GM23338 (cell line): ENCODE measurements around the gene SYNRG. TPM values are rescaled to one million over a fixed set of nuclear protein-coding genes. Genes with fewer than 3 reads are reported as not detected.

Experiments used
- ATAC-seq: fragments of 200-7000 bp; cut with Tn5 transposase; 3 replicates; pipeline ENCODE4 v1.9.1; 2020
- DNase-seq: peaks from one replicate; pipeline ENCODE4 v3.0.0-alpha.2; 2015; ENCODE audit warnings: low spot score
- H2AFZ ChIP-seq: fragments of 200-600 bp; sonication (generic); 2 replicates; pipeline ENCODE4 v1.8.0; 2016; ENCODE audit warnings: antibody characterized with exemption, mild to moderate bottlenecking, moderate library complexity
- H3F3A ChIP-seq: fragments of 200-600 bp; sonication (generic); replicated peaks from 2 replicates; pipeline ENCODE4 v1.8.0; 2017; ENCODE audit warnings: antibody characterized with exemption, mixed run types, low read depth
- H3K27ac ChIP-seq: fragments of 200-600 bp; sonication (generic); 2 replicates; pipeline ENCODE4 v1.6.1; 2016; ENCODE audit warnings: low read depth
- H3K27me3 ChIP-seq: fragments of 200-600 bp; sonication (generic); 2 replicates; pipeline ENCODE4 v1.8.0; 2016; ENCODE audit warnings: mild to moderate bottlenecking, mixed run types, moderate library complexity; ENCODE audit not compliant: insufficient read depth
- H3K36me3 ChIP-seq: fragments of 200-600 bp; sonication (generic); 2 replicates; pipeline ENCODE4 v1.8.0; 2016; ENCODE audit warnings: mild to moderate bottlenecking; ENCODE audit not compliant: insufficient read depth
- H3K4me1 ChIP-seq: fragments of 200-600 bp; sonication (generic); 2 replicates; pipeline ENCODE4 v1.8.0; 2016; ENCODE audit warnings: mild to moderate bottlenecking, moderate library complexity; ENCODE audit not compliant: insufficient read depth
- H3K4me2 ChIP-seq: fragments of 200-600 bp; sonication (generic); 2 replicates; pipeline ENCODE4 v1.7.1; 2017; ENCODE audit warnings: mixed run types
- H3K4me3 ChIP-seq: fragments of 200-600 bp; sonication (generic); 2 replicates; pipeline ENCODE4 v1.6.1; 2016; ENCODE audit warnings: mixed run types
- H3K79me2 ChIP-seq: fragments of 200-600 bp; sonication (generic); replicated peaks from 2 replicates; pipeline ENCODE4 v1.8.0; 2017; ENCODE audit warnings: mild to moderate bottlenecking; ENCODE audit not compliant: insufficient read depth
- H3K9me2 ChIP-seq: fragments of 200-600 bp; sonication (generic); 2 replicates; pipeline ENCODE4 v1.8.0; 2017; ENCODE audit not compliant: insufficient read depth
- H4K20me1 ChIP-seq: fragments of 200-600 bp; sonication (generic); replicated peaks from 2 replicates; pipeline ENCODE4 v1.8.0; 2017; ENCODE audit warnings: mild to moderate bottlenecking; ENCODE audit not compliant: insufficient read depth
- H3K27ac Mint-ChIP-seq: 2 replicates; pipeline ENCODE4 v1.8.0; 2020; ENCODE audit warnings: inconsistent platforms, mild to moderate bottlenecking, moderate library complexity, mixed read lengths
- H3K27me3 Mint-ChIP-seq: 3 replicates; pipeline ENCODE4 v1.8.0; 2022; ENCODE audit warnings: low read depth, mild to moderate bottlenecking, moderate library complexity, mixed read lengths, inconsistent platforms; ENCODE audit not compliant: insufficient read depth, poor library complexity
- H3K36me3 Mint-ChIP-seq: 3 replicates; pipeline ENCODE4 v1.8.0; 2021; ENCODE audit warnings: low read depth, mild to moderate bottlenecking, inconsistent platforms, moderate library complexity, mixed read lengths
- H3K4me1 Mint-ChIP-seq: 3 replicates; pipeline ENCODE4 v1.8.0; 2020; ENCODE audit warnings: mild to moderate bottlenecking, inconsistent platforms, mixed read lengths
- H3K4me3 Mint-ChIP-seq: 3 replicates; pipeline ENCODE4 v1.8.0; 2021; ENCODE audit warnings: moderate library complexity, mild to moderate bottlenecking, inconsistent platforms, mixed read lengths
- H3K9me3 Mint-ChIP-seq: 3 replicates; pipeline ENCODE4 v1.8.0; 2020; ENCODE audit warnings: moderate library complexity, mild to moderate bottlenecking, inconsistent platforms, mixed read lengths
- CREB1 ChIP-seq: fragments of 250-450 bp; sonication (Bioruptor Pico); IDR thresholded peaks from 2 replicates; pipeline ENCODE4 v1.5.0; 2020; ENCODE audit warnings: low read depth, mild to moderate bottlenecking, moderate library complexity
- CTCF ChIP-seq, 2 experiments: fragments of 200-600 bp in 1 of 2; sonication (generic) in 1 of 2; conservative IDR thresholded peaks; 2 replicates each; pipeline versions ENCODE4 v1.5.1 to v1.6.1; 2016 to 2017; ENCODE audit warnings: antibody characterized with exemption in 2 of 2, low read depth in 2 of 2, mild to moderate bottlenecking in 2 of 2, moderate library complexity in 1 of 2
- ETS1 ChIP-seq: IDR thresholded peaks from 2 replicates; pipeline ENCODE4 v1.6.1; 2016; ENCODE audit warnings: antibody characterized with exemption
- REST ChIP-seq: IDR thresholded peaks from one replicate; pipeline ENCODE4 v1.6.1; 2018; ENCODE audit warnings: antibody characterized with exemption; ENCODE audit not compliant: unreplicated experiment
- ZNF114 ChIP-seq: fragments of 250-450 bp; sonication (Bioruptor Pico); IDR thresholded peaks from 2 replicates; pipeline ENCODE4 v1.5.0; 2020; ENCODE audit warnings: mild to moderate bottlenecking, moderate library complexity
- polyA plus RNA-seq: library from polyadenylated mRNA; unstranded; fragments of >200 nt; fragmentation: Nextera tagmentation; extraction: Ambion mirVana; gene quantifications from 2 replicates; pipeline ENCODE4 v1.2.1, GENCODE V29; 2016
- total RNA-seq: library from RNA; depleted of rRNA; stranded (reverse); fragments of >200 nt; shearing (Covaris generic); gene quantifications from 2 replicates; pipeline ENCODE4 v1.2.3, GENCODE V29; 2014

Gene SYNRG
- total and polyA plus RNA-seq, 2 experiments from 2014 or later, result 18.6 to 22.6 TPM

GRCh38 chr17:37650419-37651003, 41.3 kb upstream of the SYNRG start:
- H3K4me2 ChIP-seq, result no peak overlapping the region
- no peak overlapping the region for H3K4me3 Mint-ChIP-seq
- H3K27ac Mint-ChIP-seq, result no peak overlapping the region
- ATAC-seq (peak; percentile 70), DNase-seq (peak; percentile 66)
- no peak overlapping the region for H3K27ac ChIP-seq
- no peaks in the 10 kb centered on the region for H3K36me3 ChIP-seq
- H3K27me3 ChIP-seq, result peaks cover 5% of the 10 kb centered on the region; the same call in 1 of the 2 replicates
- H2AFZ ChIP-seq, result no peak overlapping the region
- H3K4me3 ChIP-seq, result no peak overlapping the region
- no peaks in the 10 kb centered on the region for H3K27me3 Mint-ChIP-seq
- H3F3A ChIP-seq, result no peaks in the 10 kb centered on the region
- no peaks in the 10 kb centered on the region for H3K36me3 Mint-ChIP-seq
- TF ChIP-seq REST, result no peak
- TF ChIP-seq CTCF (conservative IDR thresholded peaks at IDR 0.05; ENCODE audit: low read depth in 2 of 2), result peak; percentile 66 to 79
- H3K9me2 ChIP-seq, result no peaks in the 10 kb centered on the region
- no peaks in the 10 kb centered on the region for H3K4me1 Mint-ChIP-seq
- no peaks in the 10 kb centered on the region for H3K4me1 ChIP-seq
- no peaks in the 10 kb centered on the region for H3K9me3 Mint-ChIP-seq
- H4K20me1 ChIP-seq, result no peaks in the 10 kb centered on the region
- H3K79me2 ChIP-seq, result no peaks in the 10 kb centered on the region

GRCh38 chr17:37648555-37648954, 39.3 kb upstream of the SYNRG start:
- Mint-ChIP-seq H3K9me3 (no peaks in the 10 kb centered on the region), H3K27me3 (no peaks in the 10 kb centered on the region), H3K4me1 (peaks cover 3% of the 10 kb centered on the region; the same call in 2 of the 3 replicates), H3K36me3 (no peaks in the 10 kb centered on the region), H3K4me3 (no peak overlapping the region), H3K27ac (no peak overlapping the region)
- Histone ChIP-seq H3K4me1 (0 out of 2 replicates have a peak, but pooled peaks cover 3% of the 10 kb centered on the region), H4K20me1 (no peaks in the 10 kb centered on the region), H3K4me3 (no peak overlapping the region), H3K9me2 (no peaks in the 10 kb centered on the region), H3K27me3 (peaks cover 6% of the 10 kb centered on the region; the same call in 1 of the 2 replicates), H3F3A (no peaks in the 10 kb centered on the region), H2AFZ (no peak overlapping the region), H3K36me3 (no peaks in the 10 kb centered on the region), H3K27ac (no peak overlapping the region), H3K4me2 (no peak overlapping the region), H3K79me2 (no peaks in the 10 kb centered on the region)
- no peak for DNase-seq
- TF ChIP-seq CREB1 (no peak), ZNF114 (CRISPR knock-in tag) (no peak), ETS1 (no peak)
- ATAC-seq, result no peak
